ENCODE measurements around the gene L2HGDH. TPM values are rescaled to one million over a fixed set of nuclear protein-coding genes. Genes with fewer than 3 reads are reported as not detected.

L2HGDH gene
- total and polyA plus RNA-seq, 8 donors: 4.6 to 6.5 (median 6.4) TPM

GRCh38 chr14:50335389-50335788, 23.4 kb upstream of the L2HGDH start:
- peak; percentile 58 for ATAC-seq
- peak in 2 of 4 donors; percentile 57 to 76 for DNase-seq
- intact Hi-C loops (cut with DNase I): no loop called here

GRCh38 chr14:50334211-50334610, 22.2 kb upstream of the L2HGDH start:
- no peaks in the 10 kb centered on the region for H3K27me3 ChIP-seq
- peaks cover 9 to 23% of the 10 kb centered on the region in 2 donors for H3K4me1 ChIP-seq
- intact Hi-C loops (cut with DNase I): no loop called here
- no peak for TF ChIP-seq CTCF (IDR thresholded peaks at IDR 0.05)
- peaks cover 0 to 33% of the 10 kb centered on the region in 2 donors for H3K36me3 ChIP-seq
- H3K9me3 ChIP-seq: no peaks in the 10 kb centered on the region
- ATAC-seq (no peak), DNase-seq (no peak)
- H3K4me3 ChIP-seq: no peak overlapping the region
- peak overlapping the region; percentile 53 to 65 for H3K27ac ChIP-seq

More at GRCh38 chr14:50335389-50335788, 23.4 kb upstream of the L2HGDH start:
- Histone ChIP-seq H3K36me3 (peaks cover 0 to 35% of the 10 kb centered on the region in 2 donors), H3K4me3 (no peak overlapping the region), H3K27me3 (no peaks in the 10 kb centered on the region), H3K9me3 (no peaks in the 10 kb centered on the region), H3K4me1 (peaks cover 9 to 23% of the 10 kb centered on the region in 2 donors), H3K27ac (peak overlapping the region; percentile 53 to 65)
- TF ChIP-seq CTCF (IDR thresholded peaks at IDR 0.05): no peak

GRCh38 chr14:50333014-50333509, 21.0 kb upstream of the L2HGDH start:
- no peak overlapping the region for H3K27ac ChIP-seq
- ATAC-seq (no peak), DNase-seq (no peak)
- no peaks in the 10 kb centered on the region for H3K9me3 ChIP-seq
- H3K36me3 ChIP-seq: peaks cover 0 to 30% of the 10 kb centered on the region in 2 donors
- no peak for TF ChIP-seq CTCF (IDR thresholded peaks at IDR 0.05)
- intact Hi-C loops (cut with DNase I): no loop called here
- H3K4me3 ChIP-seq: no peak overlapping the region
- H3K27me3 ChIP-seq: no peaks in the 10 kb centered on the region
- peaks cover 9 to 23% of the 10 kb centered on the region in 2 donors for H3K4me1 ChIP-seq

GRCh38 chr14:50331596-50331995, 19.6 kb upstream of the L2HGDH start:
- intact Hi-C loops (cut with DNase I): no loop called here
- Histone ChIP-seq H3K9me3 (no peaks in the 10 kb centered on the region), H3K27ac (no peak overlapping the region), H3K27me3 (no peaks in the 10 kb centered on the region), H3K4me3 (no peak overlapping the region), H3K36me3 (peaks cover 0 to 34% of the 10 kb centered on the region in 2 donors), H3K4me1 (peaks cover 9 to 17% of the 10 kb centered on the region in 2 donors)
- ATAC-seq (no peak), DNase-seq (no peak)
- no peak for TF ChIP-seq CTCF (IDR thresholded peaks at IDR 0.05)

GRCh38 chr14:50321009-50321660, 9.1 kb upstream of the L2HGDH start:
- Histone ChIP-seq H3K36me3 (peaks cover 0 to 28% of the 10 kb centered on the region in 2 donors), H3K27ac (peak overlapping the region; percentile 73 to 80), H3K4me1 (peaks cover 3 to 35% of the 10 kb centered on the region in 2 donors), H3K27me3 (no peaks in the 10 kb centered on the region), H3K9me3 (no peaks in the 10 kb centered on the region), H3K4me3 (peak overlapping the region in 1 of 2 donors; percentile 14)
- intact Hi-C loops (cut with DNase I): loop anchor here in 1 of 2 donors (5.0 kb wide), 1 partner anchor 211 kb away; the partner anchor contains the start of gene MAP4K5
- ATAC-seq: peak; percentile 99
- TF ChIP-seq CTCF (IDR thresholded peaks at IDR 0.05): peak; percentile 69 to 83
- DNase-seq: peak in 3 of 4 donors; percentile 59 to 87 (median 81)
